Measurements from ENCODE around the gene LRRC25.
"Not testable (repeated sequence)": the region's sequence is repeated elsewhere in the genome, so short reads cannot be mapped to it uniquely, and the experiment has no call there.

Gene LRRC25

GRCh38 chr19:18373892-18374629 lies 23.4 kb downstream of the LRRC25 start:
- peak; percentile 46 for DNase-seq

GRCh38 chr19:18373407-18373891 lies 24.0 kb downstream of the LRRC25 start:
- DNase-seq: no peak

GRCh38 chr19:18368504-18369222 lies 28.8 kb downstream of the LRRC25 start:
- DNase-seq: no peak

GRCh38 chr19:18366021-18366435 lies 31.4 kb downstream of the LRRC25 start:
- DNase-seq: no peak

- DNase-seq: no peak
Measured at GRCh38 chr19:18364826-18365528, 32.4 kb downstream of the LRRC25 start.

- not testable (repeated sequence) for DNase-seq
Measured at GRCh38 chr19:18364277-18364825, 33.1 kb downstream of the LRRC25 start.

- no peak for DNase-seq
Measured at GRCh38 chr19:18363787-18364186, 33.6 kb downstream of the LRRC25 start.

- no peak for DNase-seq
Measured at GRCh38 chr19:18362934-18363542, 34.4 kb downstream of the LRRC25 start.

GRCh38 chr19:18361646-18362045 lies 35.8 kb downstream of the LRRC25 start:
- no peak for DNase-seq

- no peak for DNase-seq
Measured at GRCh38 chr19:18357041-18357440, 40.4 kb downstream of the LRRC25 start.

- not testable (repeated sequence) for DNase-seq
Measured at GRCh38 chr19:18354743-18355142, 42.7 kb downstream of the LRRC25 start.

- no peak for DNase-seq
Measured at GRCh38 chr19:18353378-18354005, 43.9 kb downstream of the LRRC25 start.

- DNase-seq: no peak
Measured at GRCh38 chr19:18351544-18351943, 45.9 kb downstream of the LRRC25 start.

GRCh38 chr19:18350490-18350889 lies 46.9 kb downstream of the LRRC25 start:
- DNase-seq: no peak

- peak; percentile 21 for DNase-seq
Measured at GRCh38 chr19:18349524-18350128, 47.8 kb downstream of the LRRC25 start.

GRCh38 chr19:18348818-18349339 lies 48.5 kb downstream of the LRRC25 start:
- DNase-seq: not testable (repeated sequence)

- DNase-seq: no peak
Measured at GRCh38 chr19:18348171-18348570, 49.3 kb downstream of the LRRC25 start.

- DNase-seq: no peak
Measured at GRCh38 chr19:18346091-18346490, 51.3 kb downstream of the LRRC25 start.

- DNase-seq: no peak
Measured at GRCh38 chr19:18345296-18345695, 52.1 kb downstream of the LRRC25 start.

- DNase-seq: no peak
Measured at GRCh38 chr19:18344582-18344950, 52.9 kb downstream of the LRRC25 start.

GRCh38 chr19:18342090-18342632 lies 55.3 kb downstream of the LRRC25 start:
- no peak for DNase-seq
